IMR-90 (cell line): ENCODE results near the gene CCL19. TPM values are rescaled to one million over a fixed set of nuclear protein-coding genes. Genes with fewer than 3 reads are reported as not detected.

Experiments
- ATAC-seq: fragments of 200-7000 bp; cut with Tn5 transposase; 2 replicates; pipeline ENCODE4 v1.9.1; 2020; ENCODE audit warnings: low read depth, mild to moderate bottlenecking, moderate library complexity
- BruUV-seq: library from RNA; stranded (reverse); fragments of 400-500 nt; replicated peaks from 2 replicates; lab custom pipeline; 2021; lab: Mats Ljungman, UMichigan
- CTCF ChIA-PET: fragments of 300-600 bp; formaldehyde crosslinking; extraction: SDS; loops from one replicate; lab custom pipeline; 2021; ENCODE audit warnings: antibody characterized with exemption; lab: Yijun Ruan, JAX
- POLR2A ChIA-PET: fragments of 300-600 bp; sonication (Branson Sonifier 250); formaldehyde crosslinking; loops from one replicate; lab custom pipeline; 2022; ENCODE audit warnings: antibody characterized with exemption; ENCODE audit not compliant: unreplicated experiment; lab: Charles Lee
- DNase-seq: peaks from one replicate; pipeline ENCODE4 v3.0.0; 2013
- H2AFZ ChIP-seq: replicated peaks from 2 replicates; pipeline ENCODE3; 2013; ENCODE audit warnings: low read length, mild to moderate bottlenecking; ENCODE audit not compliant: poor library complexity
- H2AK5ac ChIP-seq: 2 replicates; pipeline ENCODE4 v1.6.1; 2013; ENCODE audit warnings: low read depth, low read length, inconsistent platforms
- H2AK9ac ChIP-seq: replicated peaks from 2 replicates; pipeline ENCODE3; 2013; ENCODE audit warnings: mild to moderate bottlenecking, low read depth, low read length, moderate library complexity; ENCODE audit not compliant: poor library complexity
- H2BK120ac ChIP-seq: 2 replicates; pipeline ENCODE4 v1.6.1; 2013; ENCODE audit warnings: low read depth, low read length, inconsistent platforms
- H2BK15ac ChIP-seq: 3 replicates; pipeline ENCODE4 v1.6.1; 2013; ENCODE audit warnings: low read depth, low read length, inconsistent platforms
- H2BK20ac ChIP-seq: 2 replicates; pipeline ENCODE4 v1.6.1; 2013; ENCODE audit warnings: low read depth, mild to moderate bottlenecking, inconsistent platforms, low read length, moderate library complexity
- H2BK5ac ChIP-seq: 2 replicates; pipeline ENCODE4 v1.6.1; 2013; ENCODE audit warnings: mild to moderate bottlenecking, low read depth, low read length, inconsistent platforms; ENCODE audit not compliant: poor library complexity, severe bottlenecking
- H3K14ac ChIP-seq: replicated peaks from 2 replicates; pipeline ENCODE4 v1.6.1; 2013; ENCODE audit warnings: low read depth, low read length, inconsistent platforms
- H3K18ac ChIP-seq: 2 replicates; pipeline ENCODE4 v1.6.1; 2013; ENCODE audit warnings: low read depth, low read length, control low read depth
- H3K23ac ChIP-seq: 2 replicates; pipeline ENCODE4 v1.6.1; 2013; ENCODE audit warnings: low read depth, low read length, inconsistent platforms
- H3K27ac ChIP-seq: 2 replicates; pipeline ENCODE4 v1.5.1; 2013; ENCODE audit warnings: mild to moderate bottlenecking, control low read depth, low read length; ENCODE audit not compliant: insufficient read depth
- H3K27me3 ChIP-seq: 2 replicates; pipeline ENCODE4 v1.6.1; 2013; ENCODE audit warnings: low read length; ENCODE audit not compliant: control insufficient read depth, insufficient read depth
- H3K36me3 ChIP-seq: 2 replicates; pipeline ENCODE4 v1.6.1; 2013; ENCODE audit warnings: low read length, mixed read lengths; ENCODE audit not compliant: control insufficient read depth, insufficient read depth
- H3K4ac ChIP-seq: 2 replicates; pipeline ENCODE4 v1.6.1; 2013; ENCODE audit warnings: low read depth, low read length, inconsistent platforms
- H3K4me1 ChIP-seq: 2 replicates; pipeline ENCODE4 v1.6.1; 2013; ENCODE audit warnings: low read length, mixed read lengths; ENCODE audit not compliant: control insufficient read depth, insufficient read depth
- H3K4me2 ChIP-seq: 2 replicates; pipeline ENCODE4 v1.6.1; 2013; ENCODE audit warnings: low read depth, mild to moderate bottlenecking, control low read depth, low read length, moderate library complexity
- H3K4me3 ChIP-seq: 2 replicates; pipeline ENCODE4 v1.5.1; 2013; ENCODE audit warnings: low read depth, mild to moderate bottlenecking, control low read depth, low read length, moderate library complexity; ENCODE audit not compliant: insufficient read depth
- H3K56ac ChIP-seq: 2 replicates; pipeline ENCODE4 v1.6.1; 2013; ENCODE audit warnings: low read length, inconsistent platforms; ENCODE audit not compliant: insufficient read depth; ENCODE audit errors: extremely low read depth
- H3K79me1 ChIP-seq, 2 experiments: 2 replicates each; pipeline ENCODE4 v1.6.1; 2013; ENCODE audit warnings: low read length in 2 of 2, inconsistent platforms in 1 of 2, low read depth in 1 of 2
- H3K9ac ChIP-seq: 2 replicates; pipeline ENCODE4 v1.6.1; 2013; ENCODE audit warnings: low read depth, low read length, control low read depth
- H3K9me1 ChIP-seq: 2 replicates; pipeline ENCODE4 v1.6.1; 2013; ENCODE audit warnings: low read length, inconsistent platforms; ENCODE audit not compliant: insufficient read depth
- H3K9me3 ChIP-seq: 2 replicates; pipeline ENCODE4 v1.6.1; 2013; ENCODE audit warnings: low read length; ENCODE audit not compliant: control insufficient read depth, insufficient read depth
- H4K20me1 ChIP-seq: 2 replicates; pipeline ENCODE4 v1.6.1; 2013; ENCODE audit warnings: low read length, inconsistent platforms; ENCODE audit not compliant: insufficient read depth
- H4K5ac ChIP-seq: 2 replicates; pipeline ENCODE4 v1.6.1; 2013; ENCODE audit warnings: mild to moderate bottlenecking, low read depth, low read length, control low read depth
- H4K8ac ChIP-seq, 2 experiments: 2 replicates each; pipeline ENCODE4 v1.6.1; 2013; ENCODE audit warnings: low read depth in 2 of 2, low read length in 2 of 2, control low read depth in 1 of 2, inconsistent platforms in 1 of 2
- H4K91ac ChIP-seq: 2 replicates; pipeline ENCODE4 v1.6.1; 2013; ENCODE audit warnings: low read depth, low read length, inconsistent platforms; ENCODE audit not compliant: insufficient read depth
- CTCF ChIP-seq: conservative IDR thresholded peaks from 2 replicates; pipeline ENCODE4 v1.5.1; 2012; ENCODE audit warnings: mild to moderate bottlenecking, low read depth, low read length, improper control_type of control experiment
- WGBS, 2 experiments: methylation state at CpG; one replicate each; pipeline versions ENCODE4 v1.1.5 to v1.1.7; 2013; ENCODE audit warnings: missing lambda C conversion rate in 2 of 2; ENCODE audit not compliant: insufficient read length in 1 of 2; ENCODE audit errors: extremely low coverage in 2 of 2; 5-methylcytosine and 5-hydroxymethylcytosine counted together
- dilution Hi-C: fragments of 300-500 bp; cut with HindIII; formaldehyde crosslinking; loops from one replicate; pipeline ENCODE4 v1.14.3; 2018; ENCODE audit warnings: low sequenced_read_pairs; ENCODE audit not compliant: unreplicated experiment
- in situ Hi-C: fragments of 300-500 bp; cut with MboI; formaldehyde crosslinking; loops from 3 replicates; pipeline ENCODE4 v1.14.3; 2019; ENCODE audit warnings: low sequenced_read_pairs, inconsistent platforms, mixed read lengths
- intact Hi-C: fragments of 100-400 bp; cut with micrococcal nuclease; formaldehyde crosslinking; loops from 2 replicates; pipeline ENCODE4 v1.10.0; 2022
- polyA plus RNA-seq, 3 experiments: library from polyadenylated mRNA; depleted of rRNA; stranded (reverse); fragments of >200 nt; gene quantifications; 2 replicates each; pipeline ENCODE4 v1.2.3, GENCODE V29; 2012; ENCODE audit warnings: low replicate concordance in 1 of 3
- total RNA-seq: library from RNA; depleted of rRNA; stranded (reverse); fragments of >200 nt; gene quantifications from 2 replicates; pipeline ENCODE4 v1.2.3, GENCODE V29; 2012

The CCL19 gene
- total and polyA plus RNA-seq, 2 of the 4 experiments (the other 2 are of a cell fraction) = not detected

GRCh38 chr9:34684145-34684544 is 6.9 kb downstream of the CCL19 start:
- H4K5ac ChIP-seq = no peak overlapping the region
- H3K79me1 ChIP-seq = no peaks in the 10 kb centered on the region; a peak in 1 of 4 replicates
- no peak overlapping the region for H2BK5ac ChIP-seq
- H4K20me1 ChIP-seq = no peaks in the 10 kb centered on the region; the same call in 1 of the 2 replicates
- no peaks in the 10 kb centered on the region; the same call in 1 of the 2 replicates for H3K4me1 ChIP-seq
- peak overlapping the region; percentile 59 for H2AFZ ChIP-seq
- peaks cover 3% of the 10 kb centered on the region; the same call in 1 of the 2 replicates for H3K36me3 ChIP-seq
- ATAC-seq = no peak
- H3K18ac ChIP-seq = no peak overlapping the region
- dilution Hi-C loops (no loop called here), intact Hi-C loops (no loop called here), in situ Hi-C loops (no loop called here)
- H3K4ac ChIP-seq = no peak overlapping the region
- no peak overlapping the region for H3K9ac ChIP-seq
- no TSS peak for BruUV-seq
- no peak overlapping the region for H2AK5ac ChIP-seq
- H2AK9ac ChIP-seq = no peak overlapping the region
- H2BK15ac ChIP-seq = no peak overlapping the region
- no peak overlapping the region for H3K56ac ChIP-seq
- CTCF ChIA-PET = interaction anchor here (1.1 kb wide), 1 partner anchor 18 kb away, joined by 3 read pairs; no protein-coding TSS in a partner anchor
- no peak overlapping the region for H2BK120ac ChIP-seq
- DNase-seq = no peak
- no peak overlapping the region for H4K8ac ChIP-seq
- no peak overlapping the region for H3K23ac ChIP-seq
- no peak overlapping the region for H4K91ac ChIP-seq
- WGBS, 2 experiments = 83% methylated on average over 1 of the region's 4 CpGs; no CpG with 5 or more reads in 1 of the 2 experiments
- peaks cover 7% of the 10 kb centered on the region; the same call in 1 of the 2 replicates for H3K9me1 ChIP-seq
- TF ChIP-seq CTCF = no peak
- H3K27ac ChIP-seq = no peak overlapping the region
- H3K14ac ChIP-seq = no peak overlapping the region
- no peaks in the 10 kb centered on the region for H3K27me3 ChIP-seq
- no peak overlapping the region for H3K4me3 ChIP-seq
- no peak overlapping the region for H2BK20ac ChIP-seq
- no peak overlapping the region for H3K4me2 ChIP-seq
- POLR2A ChIA-PET = no interaction called here
- H3K9me3 ChIP-seq = no peaks in the 10 kb centered on the region
